Tibial nerve (tissue), 4 donors: Measurements from ENCODE around the gene KRT85. TPM values are rescaled to one million over a fixed set of nuclear protein-coding genes. Genes with fewer than 3 reads are reported as not detected.
"Not testable (repeated sequence)": the region's sequence is repeated elsewhere in the genome, so short reads cannot be mapped to it uniquely, and the experiment has no call there.

Source experiments
- DNase-seq, 2 donors: peaks; one replicate each; pipeline ENCODE4 v3.0.0-alpha.2; 2019; ENCODE audit warnings: low spot score in 2 of 2
- H3K27ac ChIP-seq, 4 donors: fragments of 200-600 bp; sonication (generic) in 3 of 4; one replicate each; pipeline ENCODE4 v1.5.1; 2017 to 2019; ENCODE audit warnings: mild to moderate bottlenecking in 1 of 4
- H3K27me3 ChIP-seq, 2 donors: fragments of 200-600 bp; sonication (generic) in 1 of 2; one replicate each; pipeline versions ENCODE4 v1.5.1 to v1.6.0; 2017 to 2019
- H3K36me3 ChIP-seq, 3 donors: fragments of 200-600 bp; sonication (generic); one replicate each; pipeline ENCODE4 v1.5.1; 2018 to 2019
- H3K4me1 ChIP-seq, 4 donors: fragments of 200-600 bp; sonication (generic) in 3 of 4; one replicate each; pipeline ENCODE4 v1.5.1; 2017 to 2019
- H3K4me3 ChIP-seq, 4 donors: fragments of 200-600 bp; sonication (generic) in 3 of 4; one replicate each; pipeline ENCODE4 v1.5.1; 2017 to 2019; ENCODE audit warnings: mild to moderate bottlenecking in 1 of 4, moderate library complexity in 1 of 4
- H3K9me3 ChIP-seq, 4 donors: fragments of 200-600 bp; sonication (generic) in 3 of 4; one replicate each; pipeline ENCODE4 v1.5.1; 2017 to 2019
- CTCF ChIP-seq, 5 experiments: fragments of 200-600 bp in 3 of 5; fragments of 450-650 bp in 2 of 5; sonication (generic) in 3 of 5; IDR thresholded peaks; one replicate each; pipeline ENCODE4 v1.5.1; 2016 to 2019; ENCODE audit warnings: antibody characterized with exemption in 5 of 5, mild to moderate bottlenecking in 3 of 5, moderate library complexity in 2 of 5
- EP300 ChIP-seq, 2 donors: sonication (generic); formaldehyde crosslinking; IDR thresholded peaks; one replicate each; pipeline ENCODE4 v1.6.1; 2017; ENCODE audit warnings: antibody characterized with exemption in 2 of 2, mild to moderate bottlenecking in 1 of 2
- POLR2A ChIP-seq, 2 donors: fragments of 450-650 bp; IDR thresholded peaks; one replicate each; pipeline ENCODE4 v1.6.1; 2017; ENCODE audit warnings: antibody characterized with exemption in 2 of 2, mild to moderate bottlenecking in 2 of 2, moderate library complexity in 2 of 2
- WGBS, 2 donors: methylation state at CpG; one replicate each; pipeline ENCODE4 v1.1.5; 2018; 5-methylcytosine and 5-hydroxymethylcytosine counted together
- total RNA-seq, 4 donors: library from RNA; depleted of rRNA; stranded (reverse); fragments of >200 nt; gene quantifications; one replicate each; pipeline ENCODE4 v1.1.0, GENCODE V29; 2016

The KRT85 gene
- total RNA-seq, 4 donors from 2014 or later = not detected

- Histone ChIP-seq H3K27me3 (peaks cover 0 to 29% of the 10 kb centered on the region in 2 donors), H3K36me3 (no peaks in the 10 kb centered on the region), H3K4me3 (no peak overlapping the region), H3K27ac (no peak overlapping the region), H3K9me3 (no peaks in the 10 kb centered on the region), H3K4me1 (no peaks in the 10 kb centered on the region)
- 62 to 68% methylated on average over 11 of the region's 11 CpGs for WGBS, 2 donors
- DNase-seq = no peak
- TF ChIP-seq CTCF (IDR thresholded peaks at IDR 0.05) (no peak), EP300 (IDR thresholded peaks at IDR 0.05) (no peak), POLR2A (IDR thresholded peaks at IDR 0.05) (no peak)
Measured at GRCh38 chr12:52319097-52319496, 48.2 kb downstream of the KRT85 start.

- DNase-seq = no peak
- 86 to 87% methylated on average over 11 of the region's 11 CpGs for WGBS, 2 donors
- TF ChIP-seq EP300 (IDR thresholded peaks at IDR 0.05) (no peak), CTCF (IDR thresholded peaks at IDR 0.05) (no peak), POLR2A (IDR thresholded peaks at IDR 0.05) (no peak)
Measured at GRCh38 chr12:52318241-52318990, 48.9 kb downstream of the KRT85 start.

GRCh38 chr12:52317468-52318052 is 49.7 kb downstream of the KRT85 start:
- no peak overlapping the region for H3K4me3 ChIP-seq
- no peaks in the 10 kb centered on the region for H3K36me3 ChIP-seq
- no peaks in the 10 kb centered on the region for H3K9me3 ChIP-seq
- no peak overlapping the region for H3K27ac ChIP-seq
- no peak for TF ChIP-seq EP300 (IDR thresholded peaks at IDR 0.05)
- no peak for TF ChIP-seq CTCF (IDR thresholded peaks at IDR 0.05)
- no peak for TF ChIP-seq POLR2A (IDR thresholded peaks at IDR 0.05)
- DNase-seq = no peak
- 77 to 85% methylated on average over 12 of the region's 12 CpGs for WGBS, 2 donors
- peaks cover 0 to 29% of the 10 kb centered on the region in 2 donors for H3K27me3 ChIP-seq
- H3K4me1 ChIP-seq = no peaks in the 10 kb centered on the region

More at GRCh38 chr12:52318241-52318990, 48.9 kb downstream of the KRT85 start:
- H3K9me3 ChIP-seq = no peaks in the 10 kb centered on the region
- H3K4me3 ChIP-seq = no peak overlapping the region
- no peaks in the 10 kb centered on the region for H3K36me3 ChIP-seq
- peaks cover 0 to 29% of the 10 kb centered on the region in 2 donors for H3K27me3 ChIP-seq
- H3K27ac ChIP-seq = no peak overlapping the region
- H3K4me1 ChIP-seq = no peaks in the 10 kb centered on the region

- DNase-seq = no peak
- Histone ChIP-seq H3K27ac (no peak overlapping the region), H3K27me3 (peaks cover 0 to 28% of the 10 kb centered on the region in 2 donors), H3K4me3 (no peak overlapping the region), H3K4me1 (no peaks in the 10 kb centered on the region), H3K36me3 (no peaks in the 10 kb centered on the region), H3K9me3 (no peaks in the 10 kb centered on the region)
- 91 to 95% methylated on average over 10 to 11 of the region's 11 CpGs for WGBS, 2 donors
- TF ChIP-seq EP300 (IDR thresholded peaks at IDR 0.05) = no peak
- no peak for TF ChIP-seq CTCF (IDR thresholded peaks at IDR 0.05)
- no peak for TF ChIP-seq POLR2A (IDR thresholded peaks at IDR 0.05)
Measured at GRCh38 chr12:52316701-52317100, 50.6 kb downstream of the KRT85 start.

GRCh38 chr12:52316290-52316689 is 51.0 kb downstream of the KRT85 start:
- Histone ChIP-seq H3K9me3 (no peaks in the 10 kb centered on the region), H3K27ac (no peak overlapping the region), H3K4me3 (no peak overlapping the region), H3K36me3 (no peaks in the 10 kb centered on the region), H3K4me1 (no peaks in the 10 kb centered on the region), H3K27me3 (peaks cover 0 to 24% of the 10 kb centered on the region in 2 donors)
- WGBS, 2 donors = 89% methylated on average over 9 of the region's 9 CpGs
- TF ChIP-seq POLR2A (IDR thresholded peaks at IDR 0.05) = no peak
- TF ChIP-seq EP300 (IDR thresholded peaks at IDR 0.05) = no peak
- no peak for TF ChIP-seq CTCF (IDR thresholded peaks at IDR 0.05)
- DNase-seq = no peak

GRCh38 chr12:52315721-52316120 is 51.6 kb downstream of the KRT85 start:
- not testable (repeated sequence) for H3K36me3 ChIP-seq, H3K9me3 ChIP-seq, DNase-seq, H3K27ac ChIP-seq, H3K4me1 ChIP-seq, H3K4me3 ChIP-seq
- H3K27me3 ChIP-seq = peaks cover 0 to 24% of the 10 kb centered on the region in 2 donors
- 49 to 50% methylated on average over 9 of the region's 9 CpGs for WGBS, 2 donors
